Thyroid gland (tissue), 4 donors: ENCODE results near the gene ZBTB42. TPM values are rescaled to one million over a fixed set of nuclear protein-coding genes. Genes with fewer than 3 reads are reported as not detected.
A peak's percentile ranks its signal among the peaks of the same experiment; 100 is the strongest.

Source experiments
- DNase-seq, 2 donors: peaks; one replicate each; pipeline ENCODE4 v3.0.0-alpha.2; 2019
- H3K27ac ChIP-seq, 3 donors: fragments of 200-600 bp; sonication (generic); 1 replicate in 2 of 3; 2 replicates in 1 of 3; pipeline ENCODE4 v1.5.1; 2016 to 2019; ENCODE audit warnings: mild to moderate bottlenecking in 1 of 3, moderate library complexity in 1 of 3
- H3K27me3 ChIP-seq: fragments of 200-600 bp; sonication (generic); one replicate; pipeline ENCODE4 v1.5.1; 2019
- H3K36me3 ChIP-seq, 2 donors: fragments of 200-600 bp; sonication (generic); one replicate each; pipeline ENCODE4 v1.5.1; 2016 to 2019
- H3K4me1 ChIP-seq, 2 donors: fragments of 200-600 bp; sonication (generic); one replicate each; pipeline ENCODE4 v1.5.1; 2017 to 2019
- H3K4me3 ChIP-seq, 3 donors: fragments of 200-600 bp; sonication (generic); replicated peaks in 1 of 3; 1 replicate in 2 of 3; 2 replicates in 1 of 3; pipeline ENCODE4 v1.5.1; 2016; ENCODE audit warnings: mild to moderate bottlenecking in 1 of 3
- H3K9me3 ChIP-seq: fragments of 200-600 bp; sonication (generic); one replicate; pipeline ENCODE4 v1.5.1; 2017
- CTCF ChIP-seq, 6 experiments: fragments of 200-600 bp in 3 of 6; fragments of 450-650 bp in 3 of 6; sonication (generic) in 3 of 6; IDR thresholded peaks; one replicate each; pipeline ENCODE4 v1.5.1; 2016 to 2019; ENCODE audit warnings: antibody characterized with exemption in 6 of 6, mild to moderate bottlenecking in 2 of 6, inconsistent platforms in 1 of 6, moderate library complexity in 1 of 6
- POLR2A ChIP-seq, 2 donors: fragments of 450-650 bp; IDR thresholded peaks; one replicate each; pipeline ENCODE4 v1.6.1; 2017; ENCODE audit warnings: antibody characterized with exemption in 2 of 2, mild to moderate bottlenecking in 2 of 2, moderate library complexity in 1 of 2
- WGBS, 2 donors: methylation state at CpG; one replicate each; pipeline ENCODE4 v1.1.5; 2017; 5-methylcytosine and 5-hydroxymethylcytosine counted together
- intact Hi-C: fragments of 100-400 bp; cut with DNase I; formaldehyde crosslinking; loops from one replicate; pipeline ENCODE4 v1.15.1; 2023
- total RNA-seq, 4 donors: library from RNA; depleted of rRNA; stranded (reverse); fragments of >200 nt; gene quantifications; one replicate each; pipeline ENCODE4 v1.2.3, GENCODE V29; 2016

Gene ZBTB42
- total RNA-seq, 4 donors from 2014 or later: 12.9 to 29.4 (median 16.8) TPM

GRCh38 chr14:104819361-104819781 is 18.5 kb downstream of the ZBTB42 start:
- WGBS, 2 donors: 79 to 83% methylated on average over 3 to 12 of the region's 12 CpGs
- no peak overlapping the region for H3K27ac ChIP-seq

GRCh38 chr14:104820669-104821228 is 19.8 kb downstream of the ZBTB42 start:
- Histone ChIP-seq H3K4me3 (no peak overlapping the region), H3K4me1 (peaks cover 12 to 17% of the 10 kb centered on the region in 2 donors), H3K27me3 (no peaks in the 10 kb centered on the region), H3K27ac (no peak overlapping the region), H3K9me3 (no peaks in the 10 kb centered on the region), H3K36me3 (no peaks in the 10 kb centered on the region)
- intact Hi-C loops: loop anchor here (10.0 kb wide), 1 partner anchor 154 kb away; the partner anchor contains the start of gene AHNAK2
- peak; percentile 74 to 81 for DNase-seq
- WGBS, 2 donors: 12 to 32% methylated on average over 17 to 20 of the region's 22 CpGs
- TF ChIP-seq POLR2A (IDR thresholded peaks at IDR 0.05): no peak
- peak in 5 of 6 experiments; percentile 25 to 54 (median 52) for TF ChIP-seq CTCF (IDR thresholded peaks at IDR 0.05)

More at GRCh38 chr14:104819361-104819781, 18.5 kb downstream of the ZBTB42 start:
- no peaks in the 10 kb centered on the region for H3K36me3 ChIP-seq
- no peak overlapping the region for H3K4me3 ChIP-seq
- peaks cover 14 to 20% of the 10 kb centered on the region in 2 donors for H3K4me1 ChIP-seq
- intact Hi-C loops: no loop called here
- H3K9me3 ChIP-seq: no peaks in the 10 kb centered on the region
- TF ChIP-seq POLR2A (IDR thresholded peaks at IDR 0.05) (no peak), CTCF (IDR thresholded peaks at IDR 0.05) (no peak)
- DNase-seq: no peak
- no peaks in the 10 kb centered on the region for H3K27me3 ChIP-seq

- Histone ChIP-seq H3K4me3 (no peak overlapping the region), H3K4me1 (peaks cover 16 to 17% of the 10 kb centered on the region in 2 donors), H3K36me3 (no peaks in the 10 kb centered on the region), H3K27ac (no peak overlapping the region), H3K27me3 (no peaks in the 10 kb centered on the region), H3K9me3 (no peaks in the 10 kb centered on the region)
- WGBS, 2 donors: 90 to 93% methylated on average over 6 to 11 of the region's 23 CpGs
- no peak for DNase-seq
- no peak for TF ChIP-seq CTCF (IDR thresholded peaks at IDR 0.05)
- no peak for TF ChIP-seq POLR2A (IDR thresholded peaks at IDR 0.05)
- intact Hi-C loops: loop anchor here (10.0 kb wide), 1 partner anchor 153 kb away; the partner anchor contains the start of gene AHNAK2
These were observed 20.5 kb downstream of the ZBTB42 start for GRCh38 chr14:104821229-104821945.

- no peak overlapping the region for H3K27ac ChIP-seq
- no peaks in the 10 kb centered on the region for H3K36me3 ChIP-seq
- no peak for DNase-seq
- H3K27me3 ChIP-seq: no peaks in the 10 kb centered on the region
- 91% methylated on average over 19 to 25 of the region's 27 CpGs for WGBS, 2 donors
- H3K9me3 ChIP-seq: no peaks in the 10 kb centered on the region
- H3K4me1 ChIP-seq: peaks cover 11 to 12% of the 10 kb centered on the region in 2 donors
- no peak for TF ChIP-seq CTCF (IDR thresholded peaks at IDR 0.05)
- TF ChIP-seq POLR2A (IDR thresholded peaks at IDR 0.05): no peak
- H3K4me3 ChIP-seq: no peak overlapping the region
- intact Hi-C loops: loop anchor here (10.0 kb wide), 1 partner anchor 153 kb away; the partner anchor contains the start of gene AHNAK2
These were observed 21.2 kb downstream of the ZBTB42 start for GRCh38 chr14:104821971-104822608.
